ENCODE data around the gene EFHC2. TPM values are rescaled to one million over a fixed set of nuclear protein-coding genes. Genes with fewer than 3 reads are reported as not detected.

Gene EFHC2
- total and polyA plus RNA-seq, 4 donors = 0.08 to 0.56 TPM; not detected in 2

DNA sequence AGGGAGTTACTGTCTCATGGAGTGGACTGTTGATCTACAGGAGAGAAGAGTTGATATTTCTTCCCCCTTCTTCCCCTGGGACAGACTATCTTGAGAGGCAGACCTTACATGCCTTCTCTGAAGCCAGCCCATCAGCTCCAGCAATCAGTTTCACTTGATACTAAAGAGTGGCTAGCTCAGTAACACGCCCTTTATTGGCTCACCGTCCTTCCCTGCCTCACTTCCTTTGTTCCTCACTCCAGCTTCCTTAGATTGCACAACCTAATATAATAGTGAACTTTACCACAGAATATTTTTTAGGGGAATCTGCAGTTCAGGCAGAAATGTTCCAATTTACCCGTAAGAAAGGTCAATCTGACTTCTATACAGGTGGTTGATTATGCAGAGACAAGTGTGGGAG lies 242.2 kb downstream of the EFHC2 start (continued):
- TF ChIP-seq, protein P1, sequence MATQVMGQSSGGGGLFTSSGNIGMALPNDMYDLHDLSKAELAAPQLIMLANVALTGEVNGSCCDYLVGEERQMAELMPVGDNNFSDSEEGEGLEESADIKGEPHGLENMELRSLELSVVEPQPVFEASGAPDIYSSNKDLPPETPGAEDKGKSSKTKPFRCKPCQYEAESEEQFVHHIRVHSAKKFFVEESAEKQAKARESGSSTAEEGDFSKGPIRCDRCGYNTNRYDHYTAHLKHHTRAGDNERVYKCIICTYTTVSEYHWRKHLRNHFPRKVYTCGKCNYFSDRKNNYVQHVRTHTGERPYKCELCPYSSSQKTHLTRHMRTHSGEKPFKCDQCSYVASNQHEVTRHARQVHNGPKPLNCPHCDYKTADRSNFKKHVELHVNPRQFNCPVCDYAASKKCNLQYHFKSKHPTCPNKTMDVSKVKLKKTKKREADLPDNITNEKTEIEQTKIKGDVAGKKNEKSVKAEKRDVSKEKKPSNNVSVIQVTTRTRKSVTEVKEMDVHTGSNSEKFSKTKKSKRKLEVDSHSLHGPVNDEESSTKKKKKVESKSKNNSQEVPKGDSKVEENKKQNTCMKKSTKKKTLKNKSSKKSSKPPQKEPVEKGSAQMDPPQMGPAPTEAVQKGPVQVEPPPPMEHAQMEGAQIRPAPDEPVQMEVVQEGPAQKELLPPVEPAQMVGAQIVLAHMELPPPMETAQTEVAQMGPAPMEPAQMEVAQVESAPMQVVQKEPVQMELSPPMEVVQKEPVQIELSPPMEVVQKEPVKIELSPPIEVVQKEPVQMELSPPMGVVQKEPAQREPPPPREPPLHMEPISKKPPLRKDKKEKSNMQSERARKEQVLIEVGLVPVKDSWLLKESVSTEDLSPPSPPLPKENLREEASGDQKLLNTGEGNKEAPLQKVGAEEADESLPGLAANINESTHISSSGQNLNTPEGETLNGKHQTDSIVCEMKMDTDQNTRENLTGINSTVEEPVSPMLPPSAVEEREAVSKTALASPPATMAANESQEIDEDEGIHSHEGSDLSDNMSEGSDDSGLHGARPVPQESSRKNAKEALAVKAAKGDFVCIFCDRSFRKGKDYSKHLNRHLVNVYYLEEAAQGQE (IDR thresholded peaks at IDR 0.05) = no peak
- no peak for TF ChIP-seq YY1 (IDR thresholded peaks at IDR 0.05)

DNA sequence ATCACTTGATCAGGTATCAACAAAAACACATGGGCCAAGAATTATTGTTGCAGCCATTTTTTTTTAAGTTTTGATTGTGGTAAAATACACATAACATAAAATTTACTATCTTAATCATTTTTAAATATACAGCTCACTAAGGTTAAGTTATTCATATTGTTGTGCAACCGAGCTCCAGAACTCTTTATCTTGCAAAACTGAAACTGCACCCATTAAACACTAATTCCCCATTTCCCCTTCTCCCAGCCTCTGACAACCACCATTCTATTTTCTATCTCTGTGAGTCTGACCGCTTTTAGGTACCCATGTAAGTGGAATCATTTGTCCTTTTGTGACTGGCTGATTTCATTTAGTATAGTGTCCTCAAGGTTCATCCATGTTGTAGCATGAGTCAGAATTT lies 244.1 kb downstream of the EFHC2 start:
- Histone ChIP-seq H3K4me3 (ENCODE audit: low read depth in 1 of 3, low read length in 3 of 3) (no peak overlapping the region), H3K27me3 (ENCODE audit: control insufficient read depth in 4 of 4, insufficient read depth in 4 of 4, low read length in 3 of 4) (peaks cover 0 to 3% (median 0%) of the 10 kb centered on the region in 4 donors), H3K27ac (ENCODE audit: low read depth in 1 of 2, low read length in 2 of 2) (no peak overlapping the region), H3K9me3 (ENCODE audit: control insufficient read depth in 4 of 4, low read length in 3 of 4) (no peaks in the 10 kb centered on the region), H3K4me1 (ENCODE audit: control insufficient read depth in 4 of 4, insufficient read depth in 4 of 4, low read length in 3 of 4) (no peaks in the 10 kb centered on the region), H3K36me3 (ENCODE audit: control insufficient read depth in 4 of 4, insufficient read depth in 3 of 4, low read depth in 1 of 4, low read length in 3 of 4) (no peaks in the 10 kb centered on the region), H3K9ac (ENCODE audit: low read depth in 1 of 2, low read length in 2 of 2) (no peak overlapping the region)
- WGBS = 89% methylated on average over 2 of the region's 2 CpGs
- DNase-seq (ENCODE audit: low spot score) = no peak
- TF ChIP-seq TAF1 (conservative IDR thresholded peaks at IDR 0.05) = no peak
- TF ChIP-seq, protein P2, sequence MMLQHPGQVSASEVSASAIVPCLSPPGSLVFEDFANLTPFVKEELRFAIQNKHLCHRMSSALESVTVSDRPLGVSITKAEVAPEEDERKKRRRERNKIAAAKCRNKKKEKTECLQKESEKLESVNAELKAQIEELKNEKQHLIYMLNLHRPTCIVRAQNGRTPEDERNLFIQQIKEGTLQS (IDR thresholded peaks at IDR 0.05) = no peak
- TF ChIP-seq, protein P3, sequence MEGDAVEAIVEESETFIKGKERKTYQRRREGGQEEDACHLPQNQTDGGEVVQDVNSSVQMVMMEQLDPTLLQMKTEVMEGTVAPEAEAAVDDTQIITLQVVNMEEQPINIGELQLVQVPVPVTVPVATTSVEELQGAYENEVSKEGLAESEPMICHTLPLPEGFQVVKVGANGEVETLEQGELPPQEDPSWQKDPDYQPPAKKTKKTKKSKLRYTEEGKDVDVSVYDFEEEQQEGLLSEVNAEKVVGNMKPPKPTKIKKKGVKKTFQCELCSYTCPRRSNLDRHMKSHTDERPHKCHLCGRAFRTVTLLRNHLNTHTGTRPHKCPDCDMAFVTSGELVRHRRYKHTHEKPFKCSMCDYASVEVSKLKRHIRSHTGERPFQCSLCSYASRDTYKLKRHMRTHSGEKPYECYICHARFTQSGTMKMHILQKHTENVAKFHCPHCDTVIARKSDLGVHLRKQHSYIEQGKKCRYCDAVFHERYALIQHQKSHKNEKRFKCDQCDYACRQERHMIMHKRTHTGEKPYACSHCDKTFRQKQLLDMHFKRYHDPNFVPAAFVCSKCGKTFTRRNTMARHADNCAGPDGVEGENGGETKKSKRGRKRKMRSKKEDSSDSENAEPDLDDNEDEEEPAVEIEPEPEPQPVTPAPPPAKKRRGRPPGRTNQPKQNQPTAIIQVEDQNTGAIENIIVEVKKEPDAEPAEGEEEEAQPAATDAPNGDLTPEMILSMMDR (IDR thresholded peaks at IDR 0.05; ENCODE audit: low read depth, low read length, missing input control) = no peak
- TF ChIP-seq, protein P4, sequence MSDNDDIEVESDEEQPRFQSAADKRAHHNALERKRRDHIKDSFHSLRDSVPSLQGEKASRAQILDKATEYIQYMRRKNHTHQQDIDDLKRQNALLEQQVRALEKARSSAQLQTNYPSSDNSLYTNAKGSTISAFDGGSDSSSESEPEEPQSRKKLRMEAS (IDR thresholded peaks at IDR 0.05) = no peak
- TF ChIP-seq RXRA (IDR thresholded peaks at IDR 0.05) = no peak
- TF ChIP-seq HNF4A (conservative IDR thresholded peaks at IDR 0.05) = no peak
- TF ChIP-seq, protein P1 (IDR thresholded peaks at IDR 0.05) = no peak
- TF ChIP-seq GABPA (IDR thresholded peaks at IDR 0.05 in 1 of 2, conservative IDR thresholded peaks at IDR 0.05 in 1 of 2) = no peak
- no peak for TF ChIP-seq FOXA1 (IDR thresholded peaks at IDR 0.05)
- TF ChIP-seq JUND (IDR thresholded peaks at IDR 0.05) = no peak
- no peak for TF ChIP-seq SP1 (IDR thresholded peaks at IDR 0.05)
- no peak for TF ChIP-seq YY1 (IDR thresholded peaks at IDR 0.05)
- TF ChIP-seq NR2F2 (IDR thresholded peaks at IDR 0.05) = no peak
- no peak for TF ChIP-seq FOXA2 (IDR thresholded peaks at IDR 0.05)
- TF ChIP-seq, protein P5, sequence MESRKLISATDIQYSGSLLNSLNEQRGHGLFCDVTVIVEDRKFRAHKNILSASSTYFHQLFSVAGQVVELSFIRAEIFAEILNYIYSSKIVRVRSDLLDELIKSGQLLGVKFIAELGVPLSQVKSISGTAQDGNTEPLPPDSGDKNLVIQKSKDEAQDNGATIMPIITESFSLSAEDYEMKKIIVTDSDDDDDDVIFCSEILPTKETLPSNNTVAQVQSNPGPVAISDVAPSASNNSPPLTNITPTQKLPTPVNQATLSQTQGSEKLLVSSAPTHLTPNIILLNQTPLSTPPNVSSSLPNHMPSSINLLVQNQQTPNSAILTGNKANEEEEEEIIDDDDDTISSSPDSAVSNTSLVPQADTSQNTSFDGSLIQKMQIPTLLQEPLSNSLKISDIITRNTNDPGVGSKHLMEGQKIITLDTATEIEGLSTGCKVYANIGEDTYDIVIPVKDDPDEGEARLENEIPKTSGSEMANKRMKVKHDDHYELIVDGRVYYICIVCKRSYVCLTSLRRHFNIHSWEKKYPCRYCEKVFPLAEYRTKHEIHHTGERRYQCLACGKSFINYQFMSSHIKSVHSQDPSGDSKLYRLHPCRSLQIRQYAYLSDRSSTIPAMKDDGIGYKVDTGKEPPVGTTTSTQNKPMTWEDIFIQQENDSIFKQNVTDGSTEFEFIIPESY (IDR thresholded peaks at IDR 0.05) = no peak
- no peak for TF ChIP-seq EGR1 (IDR thresholded peaks at IDR 0.05; ENCODE audit: low read depth in 2 of 2)
- TF ChIP-seq HNF4G (IDR thresholded peaks at IDR 0.05) = no peak
- no peak for TF ChIP-seq RAD21 (IDR thresholded peaks at IDR 0.05)

All from liver (tissue), 9 donors.